Fibroblast of mammary gland (primary cell): ENCODE measurements around the gene OR14C36.

Experiments used
- DNase-seq: peaks from one replicate; pipeline ENCODE4 v3.0.0-alpha.2; 2010; ENCODE audit warnings: low read depth
- H3K4me3 ChIP-seq: 2 replicates; pipeline ENCODE4 v1.5.1; 2011; ENCODE audit warnings: low read depth, mild to moderate bottlenecking, low read length, moderate library complexity; ENCODE audit not compliant: control insufficient read depth
- TF ChIP-seq, protein P1 (sequence below): conservative IDR thresholded peaks from 2 replicates; pipeline ENCODE4 v1.5.1; 2011; ENCODE audit warnings: low read depth, low read length, inconsistent platforms; ENCODE audit not compliant: control insufficient read depth, insufficient read depth

The OR14C36 gene

GRCh38 chr1:248376916-248377315 is 28.3 kb downstream of the OR14C36 start:
- no peak for DNase-seq
- TF ChIP-seq, protein P1, sequence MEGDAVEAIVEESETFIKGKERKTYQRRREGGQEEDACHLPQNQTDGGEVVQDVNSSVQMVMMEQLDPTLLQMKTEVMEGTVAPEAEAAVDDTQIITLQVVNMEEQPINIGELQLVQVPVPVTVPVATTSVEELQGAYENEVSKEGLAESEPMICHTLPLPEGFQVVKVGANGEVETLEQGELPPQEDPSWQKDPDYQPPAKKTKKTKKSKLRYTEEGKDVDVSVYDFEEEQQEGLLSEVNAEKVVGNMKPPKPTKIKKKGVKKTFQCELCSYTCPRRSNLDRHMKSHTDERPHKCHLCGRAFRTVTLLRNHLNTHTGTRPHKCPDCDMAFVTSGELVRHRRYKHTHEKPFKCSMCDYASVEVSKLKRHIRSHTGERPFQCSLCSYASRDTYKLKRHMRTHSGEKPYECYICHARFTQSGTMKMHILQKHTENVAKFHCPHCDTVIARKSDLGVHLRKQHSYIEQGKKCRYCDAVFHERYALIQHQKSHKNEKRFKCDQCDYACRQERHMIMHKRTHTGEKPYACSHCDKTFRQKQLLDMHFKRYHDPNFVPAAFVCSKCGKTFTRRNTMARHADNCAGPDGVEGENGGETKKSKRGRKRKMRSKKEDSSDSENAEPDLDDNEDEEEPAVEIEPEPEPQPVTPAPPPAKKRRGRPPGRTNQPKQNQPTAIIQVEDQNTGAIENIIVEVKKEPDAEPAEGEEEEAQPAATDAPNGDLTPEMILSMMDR = no peak
- no peak overlapping the region for H3K4me3 ChIP-seq

DNA sequence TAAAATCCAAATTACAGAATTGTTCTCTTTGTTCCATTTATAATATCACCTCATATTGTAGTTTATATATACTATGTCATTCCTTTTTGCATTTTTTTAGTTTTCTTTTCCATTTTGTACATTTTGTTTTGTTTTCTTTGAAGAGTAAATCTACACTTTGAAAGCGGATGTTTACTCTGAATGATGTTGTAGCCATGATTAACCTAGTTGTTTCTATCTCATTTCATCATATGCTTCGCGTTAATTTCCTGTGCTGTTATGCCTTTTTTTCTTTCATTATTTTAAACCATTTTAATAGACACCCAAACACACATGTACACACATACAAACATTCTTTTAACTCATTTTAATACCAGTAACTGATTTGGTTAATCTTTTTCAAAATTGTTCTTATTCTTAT is 32.3 kb downstream of the OR14C36 start:
- TF ChIP-seq, protein P1 = no peak
- DNase-seq = no peak
- H3K4me3 ChIP-seq = no peak overlapping the region

GRCh38 chr1:248388426-248388825 is 39.9 kb downstream of the OR14C36 start:
- DNase-seq = no peak
- TF ChIP-seq, protein P1 = no peak

GRCh38 chr1:248393050-248393449 is 44.5 kb downstream of the OR14C36 start:
- TF ChIP-seq, protein P1 = no peak
- no peak overlapping the region for H3K4me3 ChIP-seq
- no peak for DNase-seq

More at GRCh38 chr1:248388426-248388825, 39.9 kb downstream of the OR14C36 start:
- no peak overlapping the region for H3K4me3 ChIP-seq
